HG03439 (cell line): Measurements from ENCODE around the gene ZNF185.

Experiments used
- ATAC-seq: cut with Tn5 transposase; IDR thresholded peaks from one replicate; pipeline ENCODE4 v1.9.1; 2021; ENCODE audit warnings: mild to moderate bottlenecking, moderate library complexity; ENCODE audit not compliant: unreplicated experiment

Gene ZNF185

GRCh38 chrX:152945021-152945979 lies 47.4 kb downstream of the ZNF185 start:
- ATAC-seq = no peak

- ATAC-seq = no peak
Observed at GRCh38 chrX:152946681-152947080, 48.8 kb downstream of the ZNF185 start.
